Activated CD8-positive, alpha-beta memory T cell treated with anti-CD3 and anti-CD28 coated beads for 36 hours (primary cell): ENCODE measurements around the gene LRRC32. TPM values are rescaled to one million over a fixed set of nuclear protein-coding genes. Genes with fewer than 3 reads are reported as not detected.
"Not testable (repeated sequence)": the region's sequence is repeated elsewhere in the genome, so short reads cannot be mapped to it uniquely, and the experiment has no call there.

Source experiments
- CTCF ChIA-PET: fragments of 350-600 bp; sonication (Branson Sonifier 250); formaldehyde crosslinking; loops from one replicate; lab custom pipeline; 2021; ENCODE audit warnings: antibody characterized with exemption; lab: Charles Lee
- POLR2A ChIA-PET: fragments of 350-600 bp; sonication (Branson Sonifier 250); formaldehyde crosslinking; loops from one replicate; lab custom pipeline; 2021; ENCODE audit warnings: antibody characterized with exemption; lab: Charles Lee
- total RNA-seq, 2 experiments: library from RNA; stranded (reverse); gene quantifications; one replicate each; pipeline ENCODE4 v1.2.3, GENCODE V29; 2021

Gene LRRC32
- total RNA-seq, 2 experiments from 2014 or later = 4.5 to 5.4 TPM

DNA sequence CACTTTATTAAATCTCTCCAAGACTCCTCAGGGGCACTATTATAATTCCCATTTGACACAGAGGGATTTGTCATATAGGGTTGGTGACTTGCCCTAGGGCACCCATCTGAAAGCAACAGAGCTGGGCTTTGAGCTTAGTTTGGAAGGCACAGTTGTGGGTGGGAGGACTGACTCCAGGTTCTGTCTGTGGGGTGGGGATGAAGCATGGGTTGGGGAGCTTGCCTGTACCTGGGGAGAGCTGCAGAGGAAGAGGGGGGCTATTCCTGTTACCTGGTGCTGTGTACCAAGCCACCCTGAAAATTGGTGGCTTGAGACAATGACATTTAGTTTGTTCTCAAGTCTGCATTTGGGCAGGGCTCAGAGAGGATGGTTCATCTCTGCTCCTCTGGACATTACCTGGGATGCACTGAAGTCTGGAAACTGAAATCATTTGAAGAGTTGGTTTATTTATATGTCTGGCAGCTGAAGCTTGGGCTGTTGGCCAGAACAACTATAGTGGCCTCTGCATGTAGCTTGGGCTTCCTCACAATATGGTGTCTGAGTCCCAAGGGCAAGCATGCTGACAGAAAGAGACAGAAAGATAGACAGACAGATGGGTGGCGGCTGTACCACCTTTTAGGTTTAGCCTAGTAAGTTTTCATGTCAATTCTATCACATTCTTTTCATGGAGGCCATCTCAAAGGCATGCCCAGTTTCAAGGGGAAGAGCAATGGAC, 44.9 kb downstream of the LRRC32 start:
- POLR2A ChIA-PET = no interaction called here
- CTCF ChIA-PET = interaction anchor here (0.7 to 1.3 kb wide), 2 partner anchors 27 to 48 kb away, joined by 3 to 6 read pairs; no protein-coding TSS in a partner anchor

DNA sequence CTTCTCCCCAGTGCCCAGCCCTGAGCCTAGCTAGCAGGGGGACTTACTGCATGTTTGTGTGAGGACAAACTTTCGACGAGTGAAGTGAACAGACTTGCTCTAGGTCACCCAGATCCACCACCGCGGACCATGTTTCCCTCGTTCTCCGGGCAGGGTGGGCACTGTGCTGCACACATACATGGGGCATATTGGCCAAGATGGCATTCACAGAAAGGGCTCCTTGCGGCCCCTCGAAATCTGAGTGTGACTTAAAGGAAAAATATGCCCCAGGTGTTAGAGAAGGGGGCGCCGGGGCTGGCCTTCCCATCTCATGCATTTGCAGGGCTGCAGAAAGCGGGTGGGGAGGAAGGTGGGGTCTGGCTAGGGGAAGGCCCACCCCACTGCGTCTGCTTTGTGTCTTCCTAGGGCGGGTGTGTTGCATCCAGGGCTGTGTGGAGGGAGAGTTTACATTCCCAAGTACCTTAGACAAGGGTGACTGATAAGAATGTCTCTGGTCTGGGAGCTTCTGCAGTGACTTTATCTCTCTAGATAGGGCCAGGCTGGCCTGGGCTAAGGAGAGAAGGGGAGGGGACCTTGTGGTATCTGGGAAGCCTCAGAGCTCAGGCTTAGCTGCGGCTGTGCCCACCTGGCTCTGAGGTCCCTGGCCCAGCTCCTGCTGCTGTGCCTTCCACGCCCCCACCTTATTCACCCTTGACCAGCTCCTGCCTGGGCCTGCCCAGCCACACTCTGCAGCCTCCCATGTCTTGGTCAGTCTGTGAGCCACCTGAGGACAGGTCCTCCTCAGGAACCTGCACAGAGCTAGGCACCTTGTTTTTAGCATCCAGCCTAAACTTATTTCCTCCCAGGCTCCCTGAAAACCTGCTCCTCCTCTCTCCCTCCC, 45.8 kb downstream of the LRRC32 start:
- CTCF ChIA-PET = interaction anchor here (1.3 kb wide), 1 partner anchor 26 kb away, joined by 6 read pairs; no protein-coding TSS in a partner anchor
- POLR2A ChIA-PET = no interaction called here

DNA sequence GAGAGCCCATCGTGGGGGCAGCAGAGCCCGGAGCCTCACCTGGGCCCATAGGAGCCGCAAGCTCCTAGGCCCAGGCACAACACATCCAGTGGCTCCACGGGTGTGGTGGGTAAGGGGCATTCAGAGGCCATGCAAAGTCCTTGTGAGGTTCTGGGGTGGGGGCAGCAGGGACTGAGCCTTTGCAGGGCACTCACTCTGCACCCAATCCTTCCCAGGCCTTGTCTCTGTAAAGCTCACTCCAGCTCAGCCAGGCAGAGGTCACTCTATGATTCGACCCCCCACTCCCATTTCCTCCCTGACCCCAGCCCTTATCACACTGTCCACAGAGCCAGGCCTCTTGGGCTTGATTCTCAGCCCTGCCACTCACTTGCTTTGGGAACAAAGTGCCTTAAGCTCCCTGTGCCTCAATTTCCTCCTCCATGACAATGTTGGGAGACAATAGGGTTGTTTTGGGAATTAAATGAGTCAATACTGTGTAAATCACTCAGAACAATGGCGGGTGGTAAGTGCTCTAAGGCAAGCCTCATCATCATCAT, 46.6 kb downstream of the LRRC32 start:
- POLR2A ChIA-PET = no interaction called here
- CTCF ChIA-PET = interaction anchor here (0.6 kb wide), 2 partner anchors 42 to 176 kb away, joined by 3 to 4 read pairs; no protein-coding TSS in a partner anchor

DNA sequence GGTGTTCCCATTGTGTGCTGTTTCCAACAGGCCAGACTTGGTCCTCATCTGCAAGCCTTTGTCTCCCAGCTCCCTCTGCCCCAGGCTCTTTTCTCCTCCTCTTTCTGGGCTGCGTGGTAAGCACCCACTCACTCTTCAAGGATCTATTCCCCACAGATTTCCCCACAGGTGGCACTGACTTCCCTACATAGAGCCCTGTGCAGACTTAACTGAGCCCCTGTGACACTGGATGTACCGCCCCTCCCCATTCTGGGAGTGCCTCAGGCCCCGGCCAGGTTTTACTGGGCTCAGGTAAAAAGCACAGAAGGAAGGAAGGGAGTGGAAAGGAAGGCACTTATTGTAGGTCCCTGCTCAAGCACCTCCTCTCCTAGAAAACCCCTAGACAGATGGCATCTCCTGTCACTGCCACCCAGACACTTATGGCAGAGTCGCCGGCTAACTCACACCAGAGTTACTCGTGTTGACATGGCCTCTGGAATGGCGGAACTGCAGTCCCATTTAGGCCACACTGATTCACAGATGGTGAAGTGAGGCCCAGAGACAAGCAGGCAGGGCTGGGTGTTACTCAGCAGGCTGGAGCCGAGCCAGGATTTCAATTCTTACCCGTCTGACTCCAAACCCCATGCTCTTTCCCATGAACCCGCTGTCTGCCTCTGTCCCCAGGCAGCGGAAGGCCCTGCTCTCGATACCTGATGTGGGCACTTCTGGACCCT, 47.2 kb downstream of the LRRC32 start:
- ChIA-PET POLR2A (no interaction called here), CTCF (interaction anchor here (0.6 kb wide), 2 partner anchors 42 to 177 kb away, joined by 3 to 4 read pairs; no protein-coding TSS in a partner anchor)

DNA sequence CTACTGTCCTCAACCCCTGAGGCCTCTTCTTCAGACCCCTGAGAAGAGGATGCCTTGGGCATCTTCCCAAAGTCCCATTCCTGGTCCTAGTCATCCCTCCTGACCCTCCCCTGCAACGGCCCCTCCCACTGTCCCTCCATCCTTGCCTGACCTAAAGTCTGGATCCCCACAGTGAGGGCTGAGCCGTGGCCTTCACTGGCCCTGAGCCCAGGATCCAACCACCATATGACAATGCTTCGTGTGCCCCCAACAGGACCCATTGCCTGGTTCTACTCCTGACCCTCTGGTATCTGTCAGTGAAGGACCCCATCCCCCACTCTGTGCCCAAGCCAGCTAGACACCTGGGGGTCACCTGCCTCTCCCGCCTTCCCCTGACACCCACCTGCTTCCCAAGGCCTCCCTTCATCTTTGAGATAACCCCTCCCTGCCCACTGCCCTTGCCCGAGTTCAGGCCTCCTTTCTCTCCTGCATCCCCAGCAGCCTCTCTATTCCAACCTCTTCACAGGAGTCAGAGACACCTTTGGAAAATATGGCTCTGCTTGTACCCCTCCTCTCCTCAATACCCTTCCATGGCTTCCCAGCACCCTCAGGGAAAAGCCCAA, 48.0 kb downstream of the LRRC32 start:
- ChIA-PET CTCF (no interaction called here), POLR2A (no interaction called here)

DNA sequence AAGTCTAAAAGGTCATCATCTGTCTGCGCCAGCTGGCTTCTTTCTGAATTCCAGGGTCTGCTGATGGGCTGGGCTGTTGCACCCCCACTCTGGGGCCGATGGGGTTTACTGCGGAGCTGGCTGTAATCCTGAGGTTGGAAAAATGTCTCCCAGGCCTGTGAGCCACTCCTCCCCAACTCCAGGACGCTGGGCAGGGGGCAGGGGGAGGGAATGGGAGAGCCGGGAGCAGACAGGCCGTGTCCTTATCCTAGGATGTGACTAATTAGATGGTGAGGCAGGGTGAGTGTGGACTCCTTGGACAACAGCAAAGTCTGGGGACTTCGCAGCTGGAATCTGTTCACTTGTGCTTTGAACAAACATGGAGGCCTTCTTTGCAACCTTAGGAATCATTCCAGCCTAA, 48.7 kb downstream of the LRRC32 start:
- CTCF ChIA-PET = no interaction called here
- POLR2A ChIA-PET = no interaction called here

DNA sequence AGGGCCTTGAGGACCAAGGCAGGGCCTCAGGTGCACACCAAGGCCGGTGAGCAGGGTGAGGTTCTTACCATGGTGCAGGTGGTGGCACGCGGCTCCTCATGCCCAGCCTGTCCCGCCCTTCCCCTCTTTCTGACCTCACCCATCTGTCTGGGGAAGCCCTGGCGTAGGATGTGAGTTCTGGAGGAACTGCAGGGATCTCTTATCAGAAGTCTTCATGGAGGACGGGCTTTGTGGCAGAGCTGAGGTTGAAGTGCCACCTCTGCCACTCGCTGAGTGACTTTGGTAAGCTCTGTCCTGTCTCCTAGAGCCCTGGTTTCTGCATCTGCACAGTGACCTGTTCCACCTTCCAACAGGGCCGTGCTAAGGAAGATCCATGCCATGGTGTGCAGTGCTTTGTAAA, 49.1 kb downstream of the LRRC32 start:
- POLR2A ChIA-PET = no interaction called here
- CTCF ChIA-PET = no interaction called here

DNA sequence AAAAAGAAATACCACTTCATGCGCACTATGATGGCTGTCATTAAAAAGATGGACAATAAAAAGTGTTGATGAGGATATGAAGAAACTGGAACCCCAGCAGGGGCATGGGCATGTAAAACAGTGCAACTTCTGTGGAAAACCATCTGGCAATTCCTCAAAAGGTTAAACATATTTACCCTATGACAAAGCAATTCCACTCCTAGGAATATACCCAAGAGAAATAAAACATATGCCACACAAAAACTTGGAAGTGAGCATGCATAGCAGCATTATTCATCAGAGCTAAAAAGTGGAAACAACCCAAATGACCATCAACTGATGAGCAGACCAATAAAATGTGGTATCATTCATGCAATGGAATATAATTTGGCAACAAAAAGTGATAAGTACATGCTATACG, 50.1 kb downstream of the LRRC32 start:
- POLR2A ChIA-PET = no interaction called here
- CTCF ChIA-PET = no interaction called here

DNA sequence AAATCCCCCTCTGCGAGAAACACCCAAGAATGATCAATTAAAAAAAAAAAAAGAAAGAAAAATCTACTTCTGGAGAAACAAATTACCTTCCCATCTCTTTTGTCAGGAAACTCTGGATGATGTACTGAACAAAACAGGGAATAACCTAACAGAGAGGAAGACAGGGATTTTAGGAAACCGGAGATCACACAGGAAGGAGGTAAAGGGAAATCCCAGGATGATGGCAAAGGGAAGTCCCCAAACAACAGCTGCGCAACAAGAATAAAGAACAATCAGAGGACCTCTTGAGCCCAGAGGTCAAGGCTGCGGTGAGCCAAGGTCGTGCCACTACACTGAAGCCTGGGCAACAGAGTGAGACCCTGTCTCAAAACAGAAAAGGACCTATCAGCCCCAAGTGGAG, 50.7 kb downstream of the LRRC32 start:
- POLR2A ChIA-PET, CTCF ChIA-PET: not testable (repeated sequence)

DNA sequence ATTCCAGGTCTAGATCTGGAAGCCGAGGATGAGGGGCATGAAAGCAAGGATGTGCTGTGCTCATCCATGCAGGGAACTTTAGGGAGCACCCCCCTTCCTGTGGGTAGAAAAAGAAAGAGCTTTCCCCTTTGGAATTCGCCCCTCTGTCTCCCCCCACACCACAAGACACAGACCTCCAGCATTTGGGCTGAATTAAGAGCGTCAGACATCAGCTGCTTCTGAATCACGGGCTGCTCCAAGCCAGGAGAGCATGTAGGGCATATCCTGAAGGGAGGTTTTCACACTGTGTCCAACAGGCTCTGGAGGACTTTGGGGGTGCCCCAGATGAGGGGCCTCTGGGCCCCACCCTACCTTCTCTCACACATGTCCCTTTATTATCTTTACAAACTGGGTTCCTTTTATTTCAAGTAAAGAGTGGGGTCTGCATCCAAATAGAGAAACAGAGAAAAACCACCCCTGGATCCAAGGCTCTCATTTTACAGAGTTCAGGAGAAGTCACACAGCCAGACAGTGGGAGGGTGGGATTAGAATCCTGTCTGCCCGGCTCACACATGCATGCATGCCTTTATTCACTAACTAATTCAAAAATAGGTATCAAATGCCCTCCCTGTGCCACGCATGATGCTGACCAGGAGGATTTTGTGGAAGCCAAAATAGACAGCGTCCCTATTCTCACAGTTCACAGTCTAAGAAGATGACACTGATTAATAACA, 52.8 kb downstream of the LRRC32 start:
- POLR2A ChIA-PET = no interaction called here

DNA sequence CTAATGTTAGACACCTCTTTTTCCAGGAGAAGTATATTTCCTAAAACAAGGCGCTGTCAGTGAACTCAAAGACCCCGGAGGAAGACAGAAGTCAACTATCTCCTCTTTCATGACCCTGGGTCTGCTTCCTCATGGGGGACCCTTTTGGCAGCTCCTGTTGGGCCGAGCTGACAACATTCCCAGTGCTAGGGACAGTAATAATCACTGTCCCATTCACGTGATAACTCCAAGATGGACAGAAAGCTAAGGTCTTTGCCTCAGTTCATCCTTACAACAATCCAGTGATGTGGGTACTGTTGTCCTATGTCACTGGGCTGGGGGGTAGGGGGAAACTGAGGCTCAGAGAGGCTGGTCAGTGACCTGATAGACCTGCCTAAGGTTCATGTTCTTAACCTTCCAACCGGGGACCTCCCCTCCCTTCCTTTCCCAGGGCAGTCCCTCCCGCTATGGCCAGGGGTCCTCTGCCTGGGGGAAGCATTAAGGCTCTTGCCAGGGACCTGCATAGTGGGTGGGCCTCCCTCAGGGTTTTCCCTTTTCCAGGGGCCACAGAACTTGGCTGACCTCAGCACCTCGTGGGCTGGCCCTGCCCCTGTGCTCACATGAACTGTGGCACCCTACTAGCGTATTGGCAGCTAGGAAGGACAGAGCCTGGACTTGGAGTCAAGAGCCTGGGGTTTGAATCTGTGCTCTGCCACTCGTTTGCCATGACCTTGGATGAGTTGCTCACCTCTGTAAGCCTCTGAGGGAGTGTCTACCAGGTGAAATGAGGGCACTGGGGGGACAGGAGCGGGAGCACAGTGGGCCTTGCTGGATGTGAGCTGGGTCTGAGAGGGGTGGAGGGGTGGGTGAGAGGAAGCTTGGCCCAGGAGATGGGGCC, 53.6 kb downstream of the LRRC32 start:
- CTCF ChIA-PET = interaction anchor here (1.1 kb wide), 1 partner anchor 18 kb away, joined by 3 read pairs; no protein-coding TSS in a partner anchor
- POLR2A ChIA-PET = no interaction called here

More for the DNA sequence above, 52.8 kb downstream of the LRRC32 start:
- CTCF ChIA-PET = interaction anchor here (1.1 kb wide), 1 partner anchor 19 kb away, joined by 3 read pairs; no protein-coding TSS in a partner anchor

DNA sequence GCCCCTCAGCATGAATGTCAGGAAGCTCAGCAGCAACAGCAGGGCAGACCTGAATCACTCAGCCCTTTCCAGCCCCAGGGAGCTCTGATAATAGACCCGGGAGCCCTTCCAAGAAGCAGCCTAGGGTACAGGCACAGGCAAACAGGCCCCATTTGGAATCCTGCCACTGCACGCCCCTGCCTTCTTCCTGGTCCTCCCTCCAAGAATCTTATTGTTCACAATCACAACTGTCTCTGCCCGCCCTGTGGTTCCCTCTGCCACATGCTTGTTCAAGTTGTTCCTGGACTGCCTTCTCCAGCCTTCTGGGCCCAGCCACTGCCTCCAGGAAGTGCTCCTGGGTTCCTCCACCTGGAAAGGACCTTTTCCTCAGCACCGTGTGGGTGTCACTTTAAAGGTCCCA, 54.6 kb downstream of the LRRC32 start:
- CTCF ChIA-PET = no interaction called here
- POLR2A ChIA-PET = no interaction called here

DNA sequence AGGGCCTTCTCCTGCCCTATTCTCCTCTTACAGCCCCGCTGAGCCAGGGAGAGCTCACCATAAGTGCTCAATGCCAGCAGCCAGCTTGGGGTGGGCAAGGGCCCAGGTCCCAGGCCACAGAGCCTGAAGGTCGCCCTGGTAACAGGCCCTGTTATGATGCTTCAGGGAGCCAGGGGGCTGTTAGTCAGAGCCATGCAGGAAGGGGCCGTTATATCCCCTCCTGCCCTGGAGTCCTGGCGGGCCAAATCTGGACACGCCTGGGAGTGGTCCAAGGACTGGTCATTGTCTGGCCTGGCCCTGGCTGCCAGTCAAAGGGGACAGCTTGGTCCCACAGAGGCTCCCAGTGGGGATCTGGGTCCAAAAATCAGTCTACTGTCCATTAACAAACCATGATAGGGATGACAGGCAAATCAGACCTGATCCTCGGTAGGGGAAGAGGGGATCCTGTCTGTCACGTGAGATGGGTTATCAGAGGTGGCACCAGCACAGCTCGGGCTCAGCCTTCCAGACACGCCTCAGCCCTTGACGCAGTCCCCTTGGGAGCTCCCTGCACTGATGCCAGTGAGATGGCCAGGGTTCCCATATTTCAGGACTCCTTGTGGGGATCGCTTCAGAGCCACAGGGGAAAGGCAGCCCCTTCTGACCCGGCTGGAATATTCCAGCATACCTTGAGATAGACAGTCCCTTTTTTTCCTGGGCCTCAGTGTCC, 55.9 kb downstream of the LRRC32 start:
- POLR2A ChIA-PET = no interaction called here
- CTCF ChIA-PET = no interaction called here

DNA sequence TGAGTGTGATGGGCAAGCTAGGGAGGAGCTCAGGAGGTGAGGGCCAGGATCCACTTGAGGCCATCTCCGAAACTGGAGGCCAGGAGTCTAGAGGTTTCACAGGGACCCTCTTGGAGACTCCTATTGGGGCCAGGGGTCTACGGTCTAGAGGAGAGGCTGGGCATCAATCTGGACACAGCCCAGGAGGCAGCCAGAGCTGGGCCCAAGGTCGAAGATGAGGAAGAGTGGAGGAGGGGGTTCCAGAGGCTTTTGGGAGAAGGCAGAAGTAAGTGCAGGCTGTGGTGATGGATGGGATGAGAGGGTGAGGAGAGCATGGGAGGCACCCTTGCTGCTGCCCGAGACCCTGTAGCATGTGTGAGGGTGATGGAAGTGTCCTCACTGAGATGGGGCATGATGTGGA, 56.6 kb downstream of the LRRC32 start:
- ChIA-PET CTCF (no interaction called here), POLR2A (no interaction called here)

DNA sequence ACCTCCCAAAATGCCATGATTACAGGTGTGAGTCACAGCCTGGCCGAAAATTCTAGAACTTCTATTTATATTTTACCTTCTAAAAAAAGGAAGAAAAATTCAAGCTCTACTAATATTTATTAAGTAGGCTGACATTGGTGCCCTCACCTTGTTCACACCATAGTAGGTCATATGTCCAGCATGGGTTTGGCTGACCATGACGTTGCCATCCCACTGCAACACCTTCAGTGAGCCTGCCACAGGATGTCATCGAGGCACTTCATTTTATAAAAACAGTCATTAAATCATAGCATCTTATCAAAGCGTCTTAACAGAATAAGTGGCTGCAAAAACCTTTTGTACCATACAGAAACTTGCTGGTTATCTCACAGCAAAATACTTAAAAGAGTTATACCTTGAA, 58.3 kb downstream of the LRRC32 start:
- CTCF ChIA-PET = no interaction called here
- POLR2A ChIA-PET = no interaction called here

DNA sequence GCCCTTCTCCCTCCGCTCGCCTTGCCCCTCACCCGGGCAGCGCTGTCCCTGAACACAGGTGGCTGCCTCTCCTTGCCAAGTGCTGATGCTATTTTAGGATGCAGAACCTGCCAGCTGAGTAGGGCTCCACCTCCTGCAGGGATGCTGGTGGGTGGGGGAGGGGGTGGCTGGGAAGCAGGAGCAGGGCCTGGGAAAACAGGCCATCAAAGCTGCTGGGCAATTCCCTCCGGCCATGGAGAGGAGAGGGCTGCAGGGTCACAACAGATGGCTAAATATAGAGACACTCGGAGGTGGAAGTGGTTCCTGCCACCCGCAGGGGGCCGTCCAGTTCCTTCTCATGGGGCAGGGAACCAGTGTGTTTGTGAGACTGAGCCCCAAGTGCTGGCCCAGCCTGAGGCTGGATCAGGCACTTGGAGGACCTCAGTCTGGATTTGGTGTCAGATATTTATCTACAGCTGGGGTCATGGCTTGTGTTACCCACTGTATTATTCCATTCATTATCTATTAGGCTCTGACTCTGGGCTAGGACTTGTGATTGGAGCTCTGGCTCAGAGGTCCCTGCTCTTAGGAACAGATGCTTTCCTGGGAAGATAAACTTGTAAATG, 59.6 kb downstream of the LRRC32 start:
- ChIA-PET CTCF (interaction anchor here (1.0 to 1.4 kb wide), 2 partner anchors 64 to 67 kb away, joined by 3 read pairs; no protein-coding TSS in a partner anchor), POLR2A (no interaction called here)
